GM13976 (cell line): ENCODE data around the gene HMGXB4.
A peak's percentile ranks its signal among the peaks of the same experiment; 100 is the strongest.
"Not testable (repeated sequence)": the region's sequence is repeated elsewhere in the genome, so short reads cannot be mapped to it uniquely, and the experiment has no call there.

ENCODE experiments used
- DNase-seq: peaks from one replicate; pipeline ENCODE4 v3.0.0; 2012; ENCODE audit warnings: low spot score
- in situ Hi-C: fragments of 300-500 bp; cut with MboI; formaldehyde crosslinking; loops from one replicate; pipeline ENCODE4 v1.12.0; 2022; ENCODE audit warnings: low sequenced_read_pairs, mixed read lengths, inconsistent platforms; ENCODE audit not compliant: unreplicated experiment
- TF ChIP-seq, protein P1 (sequence below): IDR thresholded peaks from 2 replicates; pipeline ENCODE4 v1.5.1; 2012; ENCODE audit warnings: borderline replicate concordance, mild to moderate bottlenecking; ENCODE audit not compliant: insufficient read depth; ENCODE audit errors: extremely low read depth, missing control alignments, control extremely low read depth

HMGXB4 gene

DNA sequence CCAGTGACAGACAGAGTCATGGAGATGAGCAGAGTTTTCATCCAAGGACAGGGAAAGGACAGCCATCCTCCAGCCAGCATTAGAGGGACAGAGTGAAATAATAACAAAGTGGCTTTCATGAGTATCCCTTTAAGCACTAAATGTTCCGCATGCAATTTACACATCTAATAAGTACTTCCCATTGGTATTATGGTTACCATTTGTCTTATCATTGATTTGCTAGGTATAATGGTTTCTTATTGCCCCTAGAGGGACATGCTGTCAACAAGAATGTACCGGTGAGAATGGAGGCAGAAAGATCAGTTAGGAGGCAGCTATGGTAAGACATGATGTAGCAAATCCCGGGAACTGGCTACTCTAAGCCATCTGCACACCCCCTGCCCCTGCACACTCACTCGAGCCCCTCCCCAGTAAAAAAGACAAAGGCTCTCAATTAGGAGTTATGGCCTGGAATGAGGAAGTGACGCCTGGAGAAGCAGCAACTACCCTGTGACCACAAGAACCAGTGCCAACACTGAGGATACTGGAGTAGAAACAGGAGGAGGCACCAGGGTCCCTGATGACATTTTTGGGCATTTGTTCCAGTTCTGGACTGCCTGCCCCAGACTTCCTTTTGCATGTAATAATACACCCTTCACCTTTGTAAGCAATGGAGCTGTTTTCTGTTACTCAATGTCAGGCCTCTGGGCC is 30.2 kb upstream of the HMGXB4 start:
- TF ChIP-seq, protein P1, sequence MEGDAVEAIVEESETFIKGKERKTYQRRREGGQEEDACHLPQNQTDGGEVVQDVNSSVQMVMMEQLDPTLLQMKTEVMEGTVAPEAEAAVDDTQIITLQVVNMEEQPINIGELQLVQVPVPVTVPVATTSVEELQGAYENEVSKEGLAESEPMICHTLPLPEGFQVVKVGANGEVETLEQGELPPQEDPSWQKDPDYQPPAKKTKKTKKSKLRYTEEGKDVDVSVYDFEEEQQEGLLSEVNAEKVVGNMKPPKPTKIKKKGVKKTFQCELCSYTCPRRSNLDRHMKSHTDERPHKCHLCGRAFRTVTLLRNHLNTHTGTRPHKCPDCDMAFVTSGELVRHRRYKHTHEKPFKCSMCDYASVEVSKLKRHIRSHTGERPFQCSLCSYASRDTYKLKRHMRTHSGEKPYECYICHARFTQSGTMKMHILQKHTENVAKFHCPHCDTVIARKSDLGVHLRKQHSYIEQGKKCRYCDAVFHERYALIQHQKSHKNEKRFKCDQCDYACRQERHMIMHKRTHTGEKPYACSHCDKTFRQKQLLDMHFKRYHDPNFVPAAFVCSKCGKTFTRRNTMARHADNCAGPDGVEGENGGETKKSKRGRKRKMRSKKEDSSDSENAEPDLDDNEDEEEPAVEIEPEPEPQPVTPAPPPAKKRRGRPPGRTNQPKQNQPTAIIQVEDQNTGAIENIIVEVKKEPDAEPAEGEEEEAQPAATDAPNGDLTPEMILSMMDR: no peak
- in situ Hi-C loops: no loop called here

DNA sequence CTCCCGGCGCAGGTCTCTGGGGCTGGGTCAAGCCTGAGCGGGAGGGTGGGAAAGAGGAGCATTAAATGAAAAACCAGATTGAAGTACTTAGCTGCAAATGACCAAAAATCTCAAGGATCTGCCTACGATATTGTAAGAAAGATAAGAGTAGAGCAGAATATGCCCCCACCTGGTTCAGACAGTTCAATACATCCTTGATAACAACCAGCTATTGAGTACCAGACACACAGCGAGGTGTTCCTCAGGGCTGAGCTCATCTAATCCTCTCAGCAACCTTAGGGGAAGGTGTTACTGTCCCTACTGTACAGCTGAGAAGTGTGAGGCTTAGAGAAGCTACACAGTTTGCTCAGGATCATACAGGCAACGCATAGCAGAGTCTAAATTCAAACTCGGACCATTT is 27.4 kb upstream of the HMGXB4 start:
- no peak for DNase-seq
- in situ Hi-C loops: no loop called here
- TF ChIP-seq, protein P1: no peak

More for the DNA sequence above, 30.2 kb upstream of the HMGXB4 start:
- no peak for DNase-seq

DNA sequence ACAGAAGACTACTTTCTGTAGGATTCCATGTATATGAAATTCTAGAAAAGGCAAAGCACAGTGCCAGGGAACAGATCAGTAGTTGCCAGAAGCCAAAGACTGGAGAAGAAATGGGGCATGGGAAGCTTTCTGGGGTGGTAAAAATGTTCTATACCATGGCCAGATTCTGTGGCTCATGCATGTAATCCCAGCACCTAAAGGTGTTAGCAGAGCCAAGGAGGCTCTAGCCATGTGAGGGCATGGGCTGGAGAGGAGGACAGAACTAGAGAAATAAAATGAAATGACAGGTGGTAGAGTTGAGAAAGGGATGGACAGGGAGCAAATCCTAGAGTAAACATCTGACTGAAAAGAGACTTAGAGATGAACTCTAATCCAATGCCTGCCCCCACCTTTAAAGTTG is 26.9 kb upstream of the HMGXB4 start:
- TF ChIP-seq, protein P1: no peak
- in situ Hi-C loops: no loop called here
- DNase-seq: no peak

DNA sequence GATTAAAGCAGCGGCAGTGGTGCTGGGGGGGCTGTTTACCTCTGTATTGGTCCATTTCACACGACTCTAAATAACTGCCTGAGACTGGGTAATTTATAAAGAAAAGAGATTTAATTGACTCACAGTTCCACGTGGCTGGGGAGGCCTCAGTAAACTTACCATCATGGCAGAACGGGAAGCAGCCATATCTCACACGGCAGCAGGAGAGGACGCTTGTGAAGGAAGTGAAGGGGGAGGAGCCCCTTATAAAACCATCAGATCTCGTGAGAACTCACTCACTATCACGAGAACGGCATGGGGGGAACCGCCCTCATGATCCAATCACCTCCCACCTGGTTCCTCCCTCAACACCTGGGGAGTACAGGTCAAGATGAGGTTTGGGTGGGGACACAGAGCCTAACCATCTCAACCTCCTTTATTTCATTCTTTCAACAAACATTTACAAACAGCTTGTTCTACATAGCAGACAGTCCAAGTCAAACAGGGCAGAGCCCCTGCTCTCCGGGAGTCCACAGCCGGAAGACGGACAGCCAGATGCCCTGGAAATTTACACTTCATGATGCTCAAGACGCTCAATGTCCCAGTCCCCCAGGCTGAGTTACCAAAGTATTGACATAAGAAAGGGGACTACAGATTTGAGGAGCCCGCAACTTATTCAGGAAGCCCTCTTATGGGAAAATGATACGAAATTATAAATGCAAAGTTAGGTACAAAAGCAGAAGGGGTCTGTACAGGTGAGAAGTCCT is 26.3 kb upstream of the HMGXB4 start:
- in situ Hi-C loops: no loop called here
- TF ChIP-seq, protein P1: no peak
- DNase-seq: no peak

DNA sequence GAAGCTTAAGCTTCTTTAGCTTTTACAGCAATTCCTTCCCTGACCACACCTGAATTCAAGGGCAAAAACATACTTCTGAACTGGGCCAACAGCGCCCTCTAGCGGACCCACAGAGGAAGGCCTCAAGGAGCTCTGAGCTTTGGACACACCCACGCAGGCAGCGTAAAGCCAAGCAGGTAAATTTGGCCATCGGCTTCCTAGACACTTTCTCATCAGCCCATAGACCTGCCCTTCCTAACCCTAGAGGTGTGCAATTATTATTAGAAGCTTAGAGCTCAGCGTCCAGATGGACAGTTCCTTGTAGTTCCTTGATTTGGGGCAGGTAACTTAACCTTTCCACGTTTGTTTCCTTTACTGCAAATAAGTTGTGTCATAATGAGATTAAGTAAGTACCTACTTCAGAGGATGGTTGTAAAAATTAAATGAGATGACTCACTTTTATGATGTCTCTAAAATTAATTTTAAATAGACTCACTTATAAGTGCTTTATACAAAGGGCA is 25.7 kb upstream of the HMGXB4 start:
- TF ChIP-seq, protein P1: peak; percentile 84
- DNase-seq: peak; percentile 69
- in situ Hi-C loops: no loop called here

DNA sequence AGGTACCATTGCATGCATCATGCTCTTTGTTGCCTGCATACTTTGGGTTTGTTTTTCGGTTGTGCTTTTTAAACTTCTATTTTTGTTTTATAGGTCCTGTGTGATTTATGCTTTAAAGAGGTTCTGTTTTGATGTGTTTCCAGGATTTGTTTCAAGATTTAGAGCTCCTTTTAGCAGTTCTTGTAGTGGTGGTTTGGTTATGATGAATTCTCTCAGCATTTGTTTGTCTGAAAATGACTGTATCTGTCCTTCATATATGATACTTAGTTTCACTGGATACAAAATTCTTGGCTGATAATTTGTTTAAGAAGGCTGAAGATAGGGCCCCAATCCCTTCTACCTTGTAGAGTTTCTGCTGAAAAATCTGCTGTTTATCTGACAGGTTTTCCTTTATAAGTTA is 18.5 kb upstream of the HMGXB4 start:
- in situ Hi-C loops, DNase-seq: not testable (repeated sequence)

DNA sequence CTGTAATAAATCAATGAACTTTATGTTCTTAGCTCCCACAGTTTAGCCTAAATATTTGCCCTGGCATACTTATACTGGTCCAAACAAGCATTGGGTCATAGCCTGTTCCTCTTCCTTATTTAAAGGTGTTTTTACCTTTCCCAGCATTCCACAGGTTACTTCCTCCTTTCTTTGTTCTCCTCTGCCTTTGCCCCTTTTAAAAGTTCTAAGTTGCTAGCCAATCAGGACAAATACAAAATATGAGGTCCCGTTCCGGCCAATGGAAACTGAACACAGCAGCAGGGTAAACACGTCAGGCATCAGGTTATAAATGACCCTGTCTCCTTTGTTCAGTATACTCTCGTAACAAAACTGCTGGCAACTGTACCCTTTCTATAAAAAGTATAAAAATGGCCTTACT is 12.8 kb upstream of the HMGXB4 start:
- in situ Hi-C loops, DNase-seq: not testable (repeated sequence)

DNA sequence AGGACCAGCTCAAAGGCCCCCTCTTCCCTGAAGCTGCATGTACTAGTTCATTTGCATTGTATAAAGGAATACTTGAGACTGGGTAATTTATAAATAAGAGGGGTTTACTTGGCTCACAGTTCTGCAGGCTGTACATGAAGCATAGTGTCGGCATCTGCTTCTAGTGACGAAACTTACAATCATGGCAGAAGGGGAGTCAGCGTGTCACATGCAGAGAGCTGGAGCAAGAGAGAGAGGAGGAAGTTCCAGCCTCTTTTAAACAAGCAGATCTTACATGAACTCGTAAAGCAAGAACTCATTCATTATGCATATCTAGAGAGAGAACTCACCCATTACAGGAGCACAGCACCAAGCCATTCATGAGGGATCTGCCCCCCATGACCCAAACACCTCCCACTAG is 7.1 kb upstream of the HMGXB4 start:
- in situ Hi-C loops: no loop called here
- TF ChIP-seq, protein P1: no peak
- no peak for DNase-seq
